ENCODE measurements around the gene AP3B1. TPM values are rescaled to one million over a fixed set of nuclear protein-coding genes. Genes with fewer than 3 reads are reported as not detected.

AP3B1 gene
- total and polyA plus RNA-seq, 3 donors from 2014 or later = 32.0 to 77.3 (median 74.0) TPM

GRCh38 chr5:77960863-77961396, 333.6 kb downstream of the AP3B1 start:
- H3K27ac ChIP-seq = no peak overlapping the region
- H3K4me1 ChIP-seq = no peaks in the 10 kb centered on the region
- no peak for TF ChIP-seq POLR2A (IDR thresholded peaks at IDR 0.05)
- TF ChIP-seq, protein P1, sequence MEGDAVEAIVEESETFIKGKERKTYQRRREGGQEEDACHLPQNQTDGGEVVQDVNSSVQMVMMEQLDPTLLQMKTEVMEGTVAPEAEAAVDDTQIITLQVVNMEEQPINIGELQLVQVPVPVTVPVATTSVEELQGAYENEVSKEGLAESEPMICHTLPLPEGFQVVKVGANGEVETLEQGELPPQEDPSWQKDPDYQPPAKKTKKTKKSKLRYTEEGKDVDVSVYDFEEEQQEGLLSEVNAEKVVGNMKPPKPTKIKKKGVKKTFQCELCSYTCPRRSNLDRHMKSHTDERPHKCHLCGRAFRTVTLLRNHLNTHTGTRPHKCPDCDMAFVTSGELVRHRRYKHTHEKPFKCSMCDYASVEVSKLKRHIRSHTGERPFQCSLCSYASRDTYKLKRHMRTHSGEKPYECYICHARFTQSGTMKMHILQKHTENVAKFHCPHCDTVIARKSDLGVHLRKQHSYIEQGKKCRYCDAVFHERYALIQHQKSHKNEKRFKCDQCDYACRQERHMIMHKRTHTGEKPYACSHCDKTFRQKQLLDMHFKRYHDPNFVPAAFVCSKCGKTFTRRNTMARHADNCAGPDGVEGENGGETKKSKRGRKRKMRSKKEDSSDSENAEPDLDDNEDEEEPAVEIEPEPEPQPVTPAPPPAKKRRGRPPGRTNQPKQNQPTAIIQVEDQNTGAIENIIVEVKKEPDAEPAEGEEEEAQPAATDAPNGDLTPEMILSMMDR (IDR thresholded peaks at IDR 0.05) = no peak
- 66 to 75% methylated on average over 2 of the region's 2 CpGs for WGBS, 2 donors
- DNase-seq = no peak
- H3K27me3 ChIP-seq = no peaks in the 10 kb centered on the region
- H3K9me3 ChIP-seq = no peaks in the 10 kb centered on the region
- intact Hi-C loops (cut with DNase I; ENCODE audit: low total_unique reads) = no loop called here
- no peaks in the 10 kb centered on the region for H3K36me3 ChIP-seq (ENCODE audit: low read depth, missing control alignments)
- H3K4me3 ChIP-seq = no peak overlapping the region

DNA sequence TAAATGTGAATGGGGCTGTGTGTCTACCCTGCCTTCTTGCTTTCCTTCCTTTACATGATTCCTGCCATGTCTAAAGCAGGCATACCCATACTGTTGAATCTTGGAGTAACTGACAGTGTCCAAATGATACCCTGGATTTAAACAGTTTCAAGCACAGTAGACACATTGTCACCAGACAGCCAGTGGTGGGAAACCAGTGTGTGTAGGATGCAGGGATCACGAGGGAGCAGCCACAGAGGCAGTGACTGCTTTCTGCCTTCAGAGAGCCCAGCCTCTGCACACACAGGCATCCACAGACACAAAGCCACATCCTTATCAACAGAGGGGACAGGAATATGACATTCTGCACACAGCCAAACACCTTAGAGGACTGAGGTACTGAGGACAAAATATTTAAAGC, 334.2 kb downstream of the AP3B1 start:
- no peak for TF ChIP-seq POLR2A (IDR thresholded peaks at IDR 0.05)
- TF ChIP-seq, protein P1 (IDR thresholded peaks at IDR 0.05) = no peak
- intact Hi-C loops (cut with DNase I; ENCODE audit: low total_unique reads) = no loop called here
- no peaks in the 10 kb centered on the region for H3K36me3 ChIP-seq (ENCODE audit: low read depth, missing control alignments)
- WGBS, 2 donors = 67 to 78% methylated on average over 1 of the region's 1 CpG
- H3K4me1 ChIP-seq = no peaks in the 10 kb centered on the region
- no peaks in the 10 kb centered on the region for H3K9me3 ChIP-seq
- DNase-seq = no peak
- H3K27ac ChIP-seq = no peak overlapping the region
- no peaks in the 10 kb centered on the region for H3K27me3 ChIP-seq
- H3K4me3 ChIP-seq = no peak overlapping the region

- TF ChIP-seq, protein P1 (IDR thresholded peaks at IDR 0.05) = no peak
- no peak for TF ChIP-seq POLR2A (IDR thresholded peaks at IDR 0.05)
- H3K27me3 ChIP-seq = no peaks in the 10 kb centered on the region
Observed at GRCh38 chr5:77958642-77959330, 335.7 kb downstream of the AP3B1 start.

GRCh38 chr5:77957931-77958521, 336.5 kb downstream of the AP3B1 start:
- intact Hi-C loops (cut with DNase I; ENCODE audit: low total_unique reads) = no loop called here
- no peaks in the 10 kb centered on the region for H3K4me1 ChIP-seq
- TF ChIP-seq, protein P1 (IDR thresholded peaks at IDR 0.05) = no peak
- no peak for TF ChIP-seq POLR2A (IDR thresholded peaks at IDR 0.05)
- DNase-seq = no peak
- H3K27ac ChIP-seq = no peak overlapping the region
- no peaks in the 10 kb centered on the region for H3K36me3 ChIP-seq (ENCODE audit: low read depth, missing control alignments)
- WGBS, 2 donors = 11 to 12% methylated on average over 36 to 38 of the region's 38 CpGs
- H3K27me3 ChIP-seq = no peaks in the 10 kb centered on the region
- H3K9me3 ChIP-seq = no peaks in the 10 kb centered on the region
- H3K4me3 ChIP-seq = peak overlapping the region; percentile 7 to 41

More at GRCh38 chr5:77958642-77959330, 335.7 kb downstream of the AP3B1 start:
- DNase-seq = no peak
- H3K9me3 ChIP-seq = no peaks in the 10 kb centered on the region
- H3K4me3 ChIP-seq = no peak overlapping the region
- 39 to 41% methylated on average over 12 of the region's 12 CpGs for WGBS, 2 donors
- H3K36me3 ChIP-seq (ENCODE audit: low read depth, missing control alignments) = no peaks in the 10 kb centered on the region
- intact Hi-C loops (cut with DNase I; ENCODE audit: low total_unique reads) = no loop called here
- no peak overlapping the region for H3K27ac ChIP-seq
- no peaks in the 10 kb centered on the region for H3K4me1 ChIP-seq

Data from testis (tissue), 3 donors.